ENCODE results near the gene PTGR3. TPM values are rescaled to one million over a fixed set of nuclear protein-coding genes. Genes with fewer than 3 reads are reported as not detected.
A peak's percentile ranks its signal among the peaks of the same experiment; 100 is the strongest.

PTGR3 gene
- total and polyA plus RNA-seq, 2 donors (not counting 1 experiment from before 2014, with no cell fraction given): 27.5 to 30.2 TPM

GRCh38 chr18:75209951-75210258 lies 966 bp upstream of the PTGR3 start:
- H3K27ac Mint-ChIP-seq: peak overlapping the region; percentile 93
- peaks cover 32% of the 10 kb centered on the region for H4K20me1 ChIP-seq (ENCODE audit: control insufficient read depth, insufficient read depth, low read length, poor library complexity, severe bottlenecking)
- ATAC-seq (ENCODE audit: low read depth): no peak
- H3K4me1 Mint-ChIP-seq: peaks cover 59% of the 10 kb centered on the region
- 2% methylated on average over 7 of the region's 8 CpGs for WGBS (ENCODE audit: insufficient coverage)
- no peaks in the 10 kb centered on the region for H3K9me3 Mint-ChIP-seq (ENCODE audit: insufficient read depth)
- peak overlapping the region; percentile 85 for H3K4me2 ChIP-seq (replicated peaks; ENCODE audit: low read depth, low read length, poor library complexity, severe bottlenecking)
- peaks cover 25% of the 10 kb centered on the region for H3K79me2 ChIP-seq (ENCODE audit: control insufficient read depth, insufficient read depth, low read length)
- H3K4me1 ChIP-seq (ENCODE audit: control insufficient read depth in 2 of 2, insufficient read depth in 2 of 2, low read length in 2 of 2): peaks cover 35 to 41% of the 10 kb centered on the region in 2 donors
- no peak for DNase-seq
- H3K4me3 Mint-ChIP-seq: peak overlapping the region; percentile 98
- H3K27me3 ChIP-seq (replicated peaks in 1 of 4; ENCODE audit: control extremely low read depth in 1 of 4, control insufficient read depth in 3 of 4, insufficient read depth in 4 of 4, low read length in 3 of 4): peaks cover 0 to 5% (median 2%) of the 10 kb centered on the region in 4 experiments
- H2AFZ ChIP-seq (ENCODE audit: insufficient read depth, low read depth, low read length, poor library complexity, severe bottlenecking): peak overlapping the region; percentile 92
- H3K27ac ChIP-seq (ENCODE audit: low read length in 2 of 2): peak overlapping the region; percentile 51 to 80
- ChIA-PET POLR2A (no interaction called here), CTCF (interaction anchor here (0.8 kb wide), 1 partner anchor 29 kb away, joined by 3 read pairs; no protein-coding TSS in a partner anchor)
- peaks cover 21% of the 10 kb centered on the region for H3K27me3 Mint-ChIP-seq
- peaks cover 0 to 3% (median 0%) of the 10 kb centered on the region in 3 donors for H3K9me3 ChIP-seq (ENCODE audit: control extremely low read depth in 1 of 3, control insufficient read depth in 2 of 3, insufficient read depth in 1 of 3, low read length in 2 of 3)
- intact Hi-C loops (cut with micrococcal nuclease): loop anchor here (1.0 to 10.0 kb wide), 4 partner anchors 139 to 1285 kb away; partner anchors contain the start of genes CNDP2 and ZNF516
- H3K4me3 ChIP-seq (ENCODE audit: control extremely low read depth in 1 of 5, extremely low read depth in 1 of 5, insufficient read depth in 1 of 5, low read depth in 2 of 5, low read length in 4 of 5): peak overlapping the region; percentile 73 to 90 (median 84)
- peak overlapping the region; percentile 84 for H3K9ac ChIP-seq (ENCODE audit: low read length)
- TF ChIP-seq EZH2 (IDR thresholded peaks at IDR 0.05; ENCODE audit: borderline replicate concordance, insufficient read depth, low read depth, low read length, poor library complexity, severe bottlenecking): no peak
- TF ChIP-seq CTCF (IDR thresholded peaks at IDR 0.05): no peak
- H3K36me3 ChIP-seq (replicated peaks in 1 of 2; ENCODE audit: control extremely low read depth in 1 of 2, control insufficient read depth in 1 of 2, extremely low read depth in 1 of 2, insufficient read depth in 2 of 2, low read length in 1 of 2): no peaks in the 10 kb centered on the region

GRCh38 chr18:75208836-75209128 lies 157 bp downstream of the PTGR3 start:
- TF ChIP-seq CTCF (IDR thresholded peaks at IDR 0.05): no peak
- no peak for TF ChIP-seq EZH2 (IDR thresholded peaks at IDR 0.05; ENCODE audit: borderline replicate concordance, insufficient read depth, low read depth, low read length, poor library complexity, severe bottlenecking)
- Histone ChIP-seq H3K9me3 (ENCODE audit: control extremely low read depth in 1 of 3, control insufficient read depth in 2 of 3, insufficient read depth in 1 of 3, low read length in 2 of 3) (peaks cover 0 to 4% (median 0%) of the 10 kb centered on the region in 3 donors), H3K27me3 (replicated peaks in 1 of 4; ENCODE audit: control extremely low read depth in 1 of 4, control insufficient read depth in 3 of 4, insufficient read depth in 4 of 4, low read length in 3 of 4) (peaks cover 0 to 5% (median 2%) of the 10 kb centered on the region in 4 experiments), H3K79me2 (ENCODE audit: control insufficient read depth, insufficient read depth, low read length) (peaks cover 21% of the 10 kb centered on the region), H3K9ac (ENCODE audit: low read length) (peak overlapping the region; percentile 84), H3K4me2 (replicated peaks; ENCODE audit: low read depth, low read length, poor library complexity, severe bottlenecking) (peak overlapping the region; percentile 85), H3K36me3 (replicated peaks in 1 of 2; ENCODE audit: control extremely low read depth in 1 of 2, control insufficient read depth in 1 of 2, extremely low read depth in 1 of 2, insufficient read depth in 2 of 2, low read length in 1 of 2) (no peaks in the 10 kb centered on the region), H4K20me1 (ENCODE audit: control insufficient read depth, insufficient read depth, low read length, poor library complexity, severe bottlenecking) (peaks cover 43% of the 10 kb centered on the region), H3K4me3 (ENCODE audit: control extremely low read depth in 1 of 5, extremely low read depth in 1 of 5, insufficient read depth in 1 of 5, low read depth in 2 of 5, low read length in 4 of 5) (peak overlapping the region; percentile 35 to 90 (median 75)), H3K4me1 (ENCODE audit: control insufficient read depth in 2 of 2, insufficient read depth in 2 of 2, low read length in 2 of 2) (peaks cover 35 to 49% of the 10 kb centered on the region in 2 donors), H3K27ac (ENCODE audit: low read length in 2 of 2) (peak overlapping the region in 1 of 2 donors; percentile 56), H2AFZ (ENCODE audit: insufficient read depth, low read depth, low read length, poor library complexity, severe bottlenecking) (peak overlapping the region; percentile 92)
- ATAC-seq (ENCODE audit: low read depth) (peak; percentile 14), DNase-seq (peak; percentile 66)
- H3K27ac Mint-ChIP-seq: no peak overlapping the region
- WGBS (ENCODE audit: insufficient coverage): 0% methylated on average over 34 of the region's 34 CpGs
- no peaks in the 10 kb centered on the region for H3K9me3 Mint-ChIP-seq (ENCODE audit: insufficient read depth)
- H3K27me3 Mint-ChIP-seq: peaks cover 21% of the 10 kb centered on the region
- intact Hi-C loops (cut with micrococcal nuclease): loop anchor here (2.0 kb wide), 1 partner anchor 138 kb away; no protein-coding TSS in a partner anchor
- ChIA-PET POLR2A (no interaction called here), CTCF (no interaction called here)
- peak overlapping the region; percentile 91 for H3K4me3 Mint-ChIP-seq
- peaks cover 56% of the 10 kb centered on the region for H3K4me1 Mint-ChIP-seq
